Spleen (tissue), 11 donors: Measurements from ENCODE around the gene CD300E. TPM values are rescaled to one million over a fixed set of nuclear protein-coding genes. Genes with fewer than 3 reads are reported as not detected.

Source experiments
- DNase-seq: peaks from one replicate; pipeline ENCODE4 v3.0.0-alpha.2; 2020
- H3K27ac ChIP-seq, 8 donors: fragments of 200-600 bp; sonication (generic) in 7 of 8; 1 replicate in 4 of 8; 2 replicates in 4 of 8; pipeline versions ENCODE4 v1.5.0 to v1.8.0; 2016 to 2021; ENCODE audit warnings: inconsistent platforms in 4 of 8, mild to moderate bottlenecking in 4 of 8, moderate library complexity in 1 of 8
- H3K27me3 ChIP-seq, 7 donors: fragments of 200-600 bp; sonication (generic) in 6 of 7; replicated peaks in 1 of 7; 1 replicate in 4 of 7; 2 replicates in 3 of 7; pipeline versions ENCODE4 v1.5.0 to v1.8.0; 2016 to 2021; ENCODE audit warnings: inconsistent platforms in 3 of 7, mild to moderate bottlenecking in 1 of 7
- H3K36me3 ChIP-seq, 6 donors: fragments of 200-600 bp; sonication (generic) in 5 of 6; 1 replicate in 4 of 6; 2 replicates in 2 of 6; pipeline versions ENCODE4 v1.5.0 to v1.8.0; 2016 to 2021; ENCODE audit warnings: inconsistent platforms in 2 of 6
- H3K4me1 ChIP-seq, 6 donors: fragments of 200-600 bp; sonication (generic) in 5 of 6; 1 replicate in 3 of 6; 2 replicates in 3 of 6; pipeline versions ENCODE4 v1.5.0 to v1.8.0; 2016 to 2021; ENCODE audit warnings: inconsistent platforms in 3 of 6
- H3K4me3 ChIP-seq, 8 donors: fragments of 200-600 bp; sonication (generic) in 7 of 8; 1 replicate in 4 of 8; 2 replicates in 4 of 8; pipeline versions ENCODE4 v1.5.0 to v1.8.0; 2016 to 2021; ENCODE audit warnings: inconsistent platforms in 4 of 8, mild to moderate bottlenecking in 4 of 8, moderate library complexity in 2 of 8
- H3K9me3 ChIP-seq, 8 donors: fragments of 200-600 bp; sonication (generic) in 7 of 8; 1 replicate in 4 of 8; 2 replicates in 4 of 8; pipeline versions ENCODE4 v1.5.0 to v1.8.0; 2016 to 2021; ENCODE audit warnings: inconsistent platforms in 4 of 8
- CTCF ChIP-seq, 11 experiments: fragments of 200-600 bp in 7 of 11; fragments of 450-650 bp in 4 of 11; sonication (generic) in 4 of 11; IDR thresholded peaks in 8 of 11; conservative IDR thresholded peaks in 3 of 11; 1 replicate in 7 of 11; 2 replicates in 4 of 11; pipeline versions ENCODE4 v1.4.0 to v1.8.0; 2016 to 2021; ENCODE audit warnings: antibody characterized with exemption in 11 of 11, inconsistent platforms in 4 of 11, mild to moderate bottlenecking in 1 of 11
- POLR2A ChIP-seq, 3 donors: fragments of 450-650 bp; IDR thresholded peaks; one replicate each; pipeline ENCODE4 v1.5.1; 2017; ENCODE audit warnings: antibody characterized with exemption in 3 of 3, mild to moderate bottlenecking in 1 of 3
- POLR2AphosphoS5 ChIP-seq, 3 donors: sonication (generic); formaldehyde crosslinking; IDR thresholded peaks; one replicate each; pipeline ENCODE4 v1.5.1; 2017; ENCODE audit warnings: antibody characterized with exemption in 3 of 3
- WGBS, 5 donors: extraction: QIAGEN DNeasy Blood & Tissue Kit in 3 of 5; methylation state at CpG; one replicate each; pipeline versions ENCODE4 v1.1.5 to v1.1.7; 2013 to 2018; 5-methylcytosine and 5-hydroxymethylcytosine counted together
- intact Hi-C: fragments of 100-400 bp; cut with DNase I; formaldehyde crosslinking; loops from one replicate; pipeline ENCODE4 v1.15.0; 2023; ENCODE audit warnings: low total_unique reads
- polyA plus RNA-seq, 3 donors: library from polyadenylated mRNA; stranded (reverse); fragments of 200-250 nt; gene quantifications; one replicate each; pipeline ENCODE4 v1.2.1, GENCODE V29; 2013
- total RNA-seq, 7 donors: library from RNA; depleted of rRNA in 3 of 7; stranded (reverse); fragments of >200 nt in 3 of 7; fragmentation: NEBNext Ultra II Directional in 4 of 7; extraction: Animal tissue kit (Norgen Biotek cat#: 25700) in 4 of 7; gene quantifications; one replicate each; pipeline versions ENCODE4 v1.1.0 to v1.2.1, GENCODE V29; 2016 to 2021
- donor health status: healthy with polysubstance abuse.
- donor health status: DM: no; HTN: no; CAD: no; lungs with moderate emphysema.
- donor health status: DM: no; HTN: no; CAD: no.
- donor health status: Bipolar disorder and iron deficiency.
- donor health status: healthy.
- donor health status: DM: no; HTN: no; CAD: no.
- donor health status: DM: yes; HTN: yes; CAD: no.

Gene CD300E
- total and polyA plus RNA-seq, 10 donors = 0.99 to 20.3 (median 5.7) TPM

- Histone ChIP-seq H3K4me3 (no peak overlapping the region), H3K4me1 (peaks cover 0 to 29% (median 14%) of the 10 kb centered on the region in 6 donors), H3K36me3 (no peaks in the 10 kb centered on the region), H3K27ac (no peak overlapping the region), H3K27me3 (peaks cover 0 to 39% (median 0%) of the 10 kb centered on the region in 7 donors), H3K9me3 (no peaks in the 10 kb centered on the region)
- intact Hi-C loops = no loop called here
- WGBS, 5 donors = 68 to 81% (median 69%) methylated on average over 6 of the region's 6 CpGs
- DNase-seq = no peak
- no peak for TF ChIP-seq CTCF (IDR thresholded peaks at IDR 0.05 in 8 of 11, conservative IDR thresholded peaks at IDR 0.05 in 3 of 11)
- no peak for TF ChIP-seq POLR2A (IDR thresholded peaks at IDR 0.05)
- no peak for TF ChIP-seq POLR2AphosphoS5 (IDR thresholded peaks at IDR 0.05)
Measured at GRCh38 chr17:74595037-74595750, 28.3 kb downstream of the CD300E start.

DNA sequence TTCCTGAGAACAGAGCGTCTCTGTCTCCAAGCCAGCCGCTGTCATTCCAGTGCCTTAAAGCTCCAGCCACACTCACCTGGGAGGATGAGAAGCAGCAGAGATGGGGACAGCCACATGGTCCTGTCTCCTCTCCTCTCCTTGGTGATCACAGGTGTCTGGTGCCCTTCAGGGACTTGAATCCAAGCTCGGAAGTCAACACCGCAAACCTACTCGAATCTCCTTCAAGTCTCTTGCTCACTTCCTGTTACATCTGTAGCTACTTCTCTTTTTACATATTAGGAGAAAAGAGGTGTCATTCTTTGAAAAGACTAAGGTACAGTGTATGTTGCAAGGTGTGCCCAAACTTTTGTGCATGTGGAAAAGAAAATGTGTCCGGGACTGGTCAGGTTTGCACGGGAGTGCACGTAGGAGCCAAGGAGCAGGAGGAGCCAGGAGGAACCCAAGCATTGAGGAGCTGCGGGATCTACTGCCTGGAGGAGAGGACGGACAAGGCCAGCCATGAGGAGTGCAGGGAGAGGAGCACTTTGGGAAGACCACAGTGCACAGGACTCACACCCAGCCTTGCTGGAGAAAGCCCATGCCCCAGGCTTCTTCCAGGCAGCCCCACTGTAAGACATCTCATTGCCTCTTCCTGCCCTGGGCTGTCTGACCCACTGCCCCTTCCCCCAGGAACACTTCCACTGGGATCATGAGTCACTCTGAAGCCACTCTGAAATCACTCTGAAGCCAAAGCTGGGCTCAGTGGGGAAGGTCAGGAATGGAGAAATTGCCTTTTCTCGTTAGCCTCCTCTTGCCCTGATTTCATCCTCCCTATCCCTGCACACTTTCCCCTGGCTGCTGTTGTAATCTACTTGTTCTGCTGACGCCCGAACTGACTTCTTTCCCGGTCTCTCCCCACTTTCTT, 31.2 kb downstream of the CD300E start, which contains the start of gene CD300LD:
TSS of gene CD300LD (minus strand) at position 197 of the 904 bp plus-strand sequence. CDS start at position 116, 81 bp downstream.
- Histone ChIP-seq H3K4me3 (no peak within 1 kb of the TSS), H3K27me3 (peaks cover 0 to 35% (median 0%) of the 10 kb centered on the region in 7 donors), H3K36me3 (no peaks in the 10 kb centered on the region), H3K9me3 (no peaks in the 10 kb centered on the region), H3K4me1 (peaks cover 0 to 12% (median 0%) of the 10 kb centered on the region in 6 donors), H3K27ac (peak within 1 kb of the TSS in 3 of 8 donors; percentile 36 to 71 (median 66))
- intact Hi-C loops = no loop called here
- no peak for TF ChIP-seq CTCF (IDR thresholded peaks at IDR 0.05 in 8 of 11, conservative IDR thresholded peaks at IDR 0.05 in 3 of 11)
- no peak for TF ChIP-seq POLR2AphosphoS5 (IDR thresholded peaks at IDR 0.05)
- no peak for TF ChIP-seq POLR2A (IDR thresholded peaks at IDR 0.05)
- WGBS, 5 donors = 56 to 67% (median 65%) methylated on average over 14 of the region's 14 CpGs
- no peak for DNase-seq

DNA sequence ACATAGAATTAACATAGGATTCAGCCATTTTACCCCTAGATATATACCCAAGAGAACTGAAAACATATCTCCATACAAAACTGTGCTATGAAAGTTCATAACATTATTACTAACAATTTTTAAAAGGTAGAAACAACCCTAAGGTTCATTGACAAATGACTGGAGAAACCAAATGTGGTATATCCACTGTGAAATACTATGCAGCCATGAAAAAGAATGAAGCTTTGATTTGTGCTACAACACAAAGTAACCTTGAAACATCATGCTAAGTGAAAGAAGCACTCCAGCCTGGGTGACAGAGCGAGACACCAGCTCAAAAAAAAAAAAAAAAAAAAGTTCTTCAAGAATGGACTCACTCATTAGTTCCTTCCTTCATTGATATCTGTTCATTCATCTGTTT, 32.0 kb downstream of the CD300E start:
- Histone ChIP-seq H3K4me1 (peaks cover 0 to 12% (median 0%) of the 10 kb centered on the region in 6 donors), H3K9me3 (no peaks in the 10 kb centered on the region), H3K27ac (peak overlapping the region in 2 of 8 donors; percentile 66 to 71), H3K36me3 (no peaks in the 10 kb centered on the region), H3K4me3 (no peak overlapping the region), H3K27me3 (peaks cover 0 to 40% (median 0%) of the 10 kb centered on the region in 7 donors)
- TF ChIP-seq POLR2A (IDR thresholded peaks at IDR 0.05) (no peak), CTCF (IDR thresholded peaks at IDR 0.05 in 8 of 11, conservative IDR thresholded peaks at IDR 0.05 in 3 of 11) (no peak), POLR2AphosphoS5 (IDR thresholded peaks at IDR 0.05) (no peak)
- WGBS, 5 donors = 73 to 88% (median 87%) methylated on average over 1 of the region's 1 CpG
- no peak for DNase-seq
- intact Hi-C loops = no loop called here
